IMR-90 (cell line): ENCODE measurements around the gene ETFA. TPM values are rescaled to one million over a fixed set of nuclear protein-coding genes. Genes with fewer than 3 reads are reported as not detected.
A peak's percentile ranks its signal among the peaks of the same experiment; 100 is the strongest.

Experiments used
- ATAC-seq: fragments of 200-7000 bp; cut with Tn5 transposase; 2 replicates; pipeline ENCODE4 v1.9.1; 2020; ENCODE audit warnings: low read depth, mild to moderate bottlenecking, moderate library complexity
- BruUV-seq: library from RNA; stranded (reverse); fragments of 400-500 nt; replicated peaks from 2 replicates; lab custom pipeline; 2021; lab: Mats Ljungman, UMichigan
- CTCF ChIA-PET: fragments of 300-600 bp; formaldehyde crosslinking; extraction: SDS; loops from one replicate; lab custom pipeline; 2021; ENCODE audit warnings: antibody characterized with exemption; lab: Yijun Ruan, JAX
- POLR2A ChIA-PET: fragments of 300-600 bp; sonication (Branson Sonifier 250); formaldehyde crosslinking; loops from one replicate; lab custom pipeline; 2022; ENCODE audit warnings: antibody characterized with exemption; ENCODE audit not compliant: unreplicated experiment; lab: Charles Lee
- DNase-seq: peaks from one replicate; pipeline ENCODE4 v3.0.0; 2013
- H2AFZ ChIP-seq: replicated peaks from 2 replicates; pipeline ENCODE3; 2013; ENCODE audit warnings: low read length, mild to moderate bottlenecking; ENCODE audit not compliant: poor library complexity
- H2AK5ac ChIP-seq: 2 replicates; pipeline ENCODE4 v1.6.1; 2013; ENCODE audit warnings: low read depth, low read length, inconsistent platforms
- H2AK9ac ChIP-seq: replicated peaks from 2 replicates; pipeline ENCODE3; 2013; ENCODE audit warnings: mild to moderate bottlenecking, low read depth, low read length, moderate library complexity; ENCODE audit not compliant: poor library complexity
- H2BK120ac ChIP-seq: 2 replicates; pipeline ENCODE4 v1.6.1; 2013; ENCODE audit warnings: low read depth, low read length, inconsistent platforms
- H2BK15ac ChIP-seq: 3 replicates; pipeline ENCODE4 v1.6.1; 2013; ENCODE audit warnings: low read depth, low read length, inconsistent platforms
- H2BK20ac ChIP-seq: 2 replicates; pipeline ENCODE4 v1.6.1; 2013; ENCODE audit warnings: low read depth, mild to moderate bottlenecking, inconsistent platforms, low read length, moderate library complexity
- H2BK5ac ChIP-seq: 2 replicates; pipeline ENCODE4 v1.6.1; 2013; ENCODE audit warnings: mild to moderate bottlenecking, low read depth, low read length, inconsistent platforms; ENCODE audit not compliant: poor library complexity, severe bottlenecking
- H3K14ac ChIP-seq: replicated peaks from 2 replicates; pipeline ENCODE4 v1.6.1; 2013; ENCODE audit warnings: low read depth, low read length, inconsistent platforms
- H3K18ac ChIP-seq: 2 replicates; pipeline ENCODE4 v1.6.1; 2013; ENCODE audit warnings: low read depth, low read length, control low read depth
- H3K23ac ChIP-seq: 2 replicates; pipeline ENCODE4 v1.6.1; 2013; ENCODE audit warnings: low read depth, low read length, inconsistent platforms
- H3K27ac ChIP-seq: 2 replicates; pipeline ENCODE4 v1.5.1; 2013; ENCODE audit warnings: mild to moderate bottlenecking, control low read depth, low read length; ENCODE audit not compliant: insufficient read depth
- H3K27me3 ChIP-seq: 2 replicates; pipeline ENCODE4 v1.6.1; 2013; ENCODE audit warnings: low read length; ENCODE audit not compliant: control insufficient read depth, insufficient read depth
- H3K36me3 ChIP-seq: 2 replicates; pipeline ENCODE4 v1.6.1; 2013; ENCODE audit warnings: low read length, mixed read lengths; ENCODE audit not compliant: control insufficient read depth, insufficient read depth
- H3K4ac ChIP-seq: 2 replicates; pipeline ENCODE4 v1.6.1; 2013; ENCODE audit warnings: low read depth, low read length, inconsistent platforms
- H3K4me1 ChIP-seq: 2 replicates; pipeline ENCODE4 v1.6.1; 2013; ENCODE audit warnings: low read length, mixed read lengths; ENCODE audit not compliant: control insufficient read depth, insufficient read depth
- H3K4me2 ChIP-seq: 2 replicates; pipeline ENCODE4 v1.6.1; 2013; ENCODE audit warnings: low read depth, mild to moderate bottlenecking, control low read depth, low read length, moderate library complexity
- H3K4me3 ChIP-seq: 2 replicates; pipeline ENCODE4 v1.5.1; 2013; ENCODE audit warnings: low read depth, mild to moderate bottlenecking, control low read depth, low read length, moderate library complexity; ENCODE audit not compliant: insufficient read depth
- H3K56ac ChIP-seq: 2 replicates; pipeline ENCODE4 v1.6.1; 2013; ENCODE audit warnings: low read length, inconsistent platforms; ENCODE audit not compliant: insufficient read depth; ENCODE audit errors: extremely low read depth
- H3K79me1 ChIP-seq, 2 experiments: 2 replicates each; pipeline ENCODE4 v1.6.1; 2013; ENCODE audit warnings: low read length in 2 of 2, inconsistent platforms in 1 of 2, low read depth in 1 of 2
- H3K9ac ChIP-seq: 2 replicates; pipeline ENCODE4 v1.6.1; 2013; ENCODE audit warnings: low read depth, low read length, control low read depth
- H3K9me1 ChIP-seq: 2 replicates; pipeline ENCODE4 v1.6.1; 2013; ENCODE audit warnings: low read length, inconsistent platforms; ENCODE audit not compliant: insufficient read depth
- H3K9me3 ChIP-seq: 2 replicates; pipeline ENCODE4 v1.6.1; 2013; ENCODE audit warnings: low read length; ENCODE audit not compliant: control insufficient read depth, insufficient read depth
- H4K20me1 ChIP-seq: 2 replicates; pipeline ENCODE4 v1.6.1; 2013; ENCODE audit warnings: low read length, inconsistent platforms; ENCODE audit not compliant: insufficient read depth
- H4K5ac ChIP-seq: 2 replicates; pipeline ENCODE4 v1.6.1; 2013; ENCODE audit warnings: mild to moderate bottlenecking, low read depth, low read length, control low read depth
- H4K8ac ChIP-seq, 2 experiments: 2 replicates each; pipeline ENCODE4 v1.6.1; 2013; ENCODE audit warnings: low read depth in 2 of 2, low read length in 2 of 2, control low read depth in 1 of 2, inconsistent platforms in 1 of 2
- H4K91ac ChIP-seq: 2 replicates; pipeline ENCODE4 v1.6.1; 2013; ENCODE audit warnings: low read depth, low read length, inconsistent platforms; ENCODE audit not compliant: insufficient read depth
- CEBPB ChIP-seq: IDR thresholded peaks from 2 replicates; pipeline ENCODE4 v1.6.1; 2012; ENCODE audit warnings: low read depth, low read length, improper control_type of control experiment
- FOS ChIP-seq: fragments of 150-350 bp; IDR thresholded peaks from 2 replicates; pipeline ENCODE4 v1.6.1; 2016; ENCODE audit warnings: low read depth, low read length
- MAFK ChIP-seq: IDR thresholded peaks from 2 replicates; pipeline ENCODE4 v1.6.1; 2012; ENCODE audit warnings: low read depth, low read length, improper control_type of control experiment
- MAZ ChIP-seq: IDR thresholded peaks from 2 replicates; pipeline ENCODE4 v1.6.1; 2012; ENCODE audit warnings: low read depth, mild to moderate bottlenecking, low read length, improper control_type of control experiment, moderate library complexity, borderline replicate concordance
- MXI1 ChIP-seq: IDR thresholded peaks from 2 replicates; pipeline ENCODE4 v1.6.1; 2012; ENCODE audit warnings: low read depth, mild to moderate bottlenecking, low read length, moderate library complexity, borderline replicate concordance
- RCOR1 ChIP-seq: IDR thresholded peaks from 2 replicates; pipeline ENCODE4 v1.6.1; 2012; ENCODE audit warnings: mild to moderate bottlenecking, low read length, improper control_type of control experiment; ENCODE audit not compliant: insufficient replicate concordance
- RFX5 ChIP-seq: IDR thresholded peaks from 2 replicates; pipeline ENCODE4 v1.8.0; 2012; ENCODE audit warnings: low read depth, mild to moderate bottlenecking, low read length, moderate library complexity
- SMC3 ChIP-seq: fragments of 150-350 bp; IDR thresholded peaks from 2 replicates; pipeline ENCODE4 v1.6.1; 2016; ENCODE audit warnings: low read depth, mild to moderate bottlenecking, antibody characterized with exemption, low read length, moderate library complexity
- WGBS, 2 experiments: methylation state at CpG; one replicate each; pipeline versions ENCODE4 v1.1.5 to v1.1.7; 2013; ENCODE audit warnings: missing lambda C conversion rate in 2 of 2; ENCODE audit not compliant: insufficient read length in 1 of 2; ENCODE audit errors: extremely low coverage in 2 of 2; 5-methylcytosine and 5-hydroxymethylcytosine counted together
- dilution Hi-C: fragments of 300-500 bp; cut with HindIII; formaldehyde crosslinking; loops from one replicate; pipeline ENCODE4 v1.14.3; 2018; ENCODE audit warnings: low sequenced_read_pairs; ENCODE audit not compliant: unreplicated experiment
- in situ Hi-C: fragments of 300-500 bp; cut with MboI; formaldehyde crosslinking; loops from 3 replicates; pipeline ENCODE4 v1.14.3; 2019; ENCODE audit warnings: low sequenced_read_pairs, inconsistent platforms, mixed read lengths
- intact Hi-C: fragments of 100-400 bp; cut with micrococcal nuclease; formaldehyde crosslinking; loops from 2 replicates; pipeline ENCODE4 v1.10.0; 2022
- polyA plus RNA-seq, 3 experiments: library from polyadenylated mRNA; depleted of rRNA; stranded (reverse); fragments of >200 nt; gene quantifications; 2 replicates each; pipeline ENCODE4 v1.2.3, GENCODE V29; 2012; ENCODE audit warnings: low replicate concordance in 1 of 3
- total RNA-seq: library from RNA; depleted of rRNA; stranded (reverse); fragments of >200 nt; gene quantifications from 2 replicates; pipeline ENCODE4 v1.2.3, GENCODE V29; 2012

ETFA gene
- total and polyA plus RNA-seq, 2 of the 4 experiments (the other 2 are of a cell fraction): 115 to 172 TPM

DNA sequence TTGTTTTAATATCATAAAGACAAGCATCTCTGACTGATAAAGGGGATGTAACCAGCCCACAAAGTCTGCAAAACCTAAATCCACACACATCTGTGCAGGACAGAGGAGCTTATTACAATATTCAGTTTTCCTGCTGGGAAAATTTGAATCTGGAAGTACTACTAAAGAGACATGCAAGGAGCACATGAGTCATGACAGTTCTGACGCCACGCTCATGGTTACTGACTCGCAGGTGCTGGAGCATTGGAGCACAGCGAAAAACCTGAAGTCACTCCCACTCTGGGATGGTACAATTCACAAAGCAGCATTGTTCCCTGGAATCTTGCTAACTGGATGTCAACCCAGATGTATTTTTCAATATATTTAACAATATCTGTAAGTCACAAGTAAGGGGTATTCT is 17.7 kb upstream of the ETFA start:
- Histone ChIP-seq H2BK120ac (no peak overlapping the region), H2BK5ac (no peak overlapping the region), H3K4ac (no peak overlapping the region), H2AFZ (no peak overlapping the region), H3K9me3 (no peaks in the 10 kb centered on the region), H3K14ac (no peak overlapping the region), H3K18ac (no peak overlapping the region), H3K4me1 (peaks cover 5% of the 10 kb centered on the region; the same call in 1 of the 2 replicates), H2AK9ac (no peak overlapping the region), H3K23ac (no peak overlapping the region), H4K91ac (no peak overlapping the region), H3K79me1 (no peaks in the 10 kb centered on the region), H3K56ac (no peak overlapping the region), H4K8ac (no peak overlapping the region), H3K9me1 (peaks cover 3% of the 10 kb centered on the region; the same call in 1 of the 2 replicates), H3K27ac (no peak overlapping the region), H2BK15ac (no peak overlapping the region), H2AK5ac (no peak overlapping the region), H3K36me3 (no peaks in the 10 kb centered on the region), H3K4me2 (no peak overlapping the region), H3K9ac (no peak overlapping the region), H3K4me3 (no peak overlapping the region), H2BK20ac (no peak overlapping the region), H3K27me3 (peaks cover 10% of the 10 kb centered on the region), H4K20me1 (no peaks in the 10 kb centered on the region), H4K5ac (no peak overlapping the region)
- TF ChIP-seq CEBPB (no peak), FOS (no peak), RCOR1 (no peak), MXI1 (0 out of 2 replicates have a peak, but pooled peaks have one; percentile 14), RFX5 (no peak), MAFK (no peak), SMC3 (no peak), MAZ (no peak)
- BruUV-seq: no TSS peak
- ChIA-PET CTCF (no interaction called here), POLR2A (no interaction called here)
- in situ Hi-C loops: no loop called here
- WGBS, 2 experiments: no CpG with 5 or more reads among the region's 4 CpGs
- ATAC-seq (peak; percentile 34; the same call in 1 of the 2 replicates), DNase-seq (peak; percentile 86)
- dilution Hi-C loops: no loop called here
- intact Hi-C loops: no loop called here
